ENCODE data around the gene EML6.

The EML6 gene

GRCh38 chr2:54760310-54760709 is 36.8 kb downstream of the EML6 start:
- DNase-seq, result no peak

- no peak for DNase-seq
These were observed 40.3 kb downstream of the EML6 start for GRCh38 chr2:54763636-54764291.

GRCh38 chr2:54767921-54768320 is 44.5 kb downstream of the EML6 start:
- DNase-seq, result no peak

DNA sequence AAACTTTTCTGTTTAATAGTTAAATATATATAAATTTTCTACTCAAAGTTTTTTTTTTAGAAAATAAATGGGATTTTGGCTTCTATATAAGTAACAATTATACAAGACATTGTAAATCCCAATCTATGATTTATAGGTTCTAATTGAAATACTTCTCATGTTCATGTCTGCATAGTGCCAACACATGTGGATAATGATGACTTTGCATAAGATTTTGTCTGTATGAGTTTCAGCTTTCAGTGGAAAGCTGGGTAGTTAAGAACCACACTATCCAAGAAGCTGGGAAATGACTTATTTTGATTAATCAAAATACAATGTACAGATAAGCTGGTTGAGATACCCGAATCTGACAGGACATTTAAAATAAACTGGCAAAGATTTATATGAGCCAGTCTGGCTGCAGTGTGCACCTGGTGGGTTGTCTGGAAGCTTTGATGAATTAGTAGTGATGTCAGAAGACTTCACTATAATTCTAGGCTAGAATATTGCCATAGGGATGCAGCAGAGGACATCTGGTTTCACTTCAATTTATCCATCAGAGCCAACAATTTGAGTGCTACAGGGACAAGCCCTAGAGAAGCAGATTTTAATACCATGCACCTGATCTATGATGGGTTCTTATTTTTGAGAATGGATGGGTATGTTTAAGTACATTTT is 45.4 kb downstream of the EML6 start:
- no peak for DNase-seq

DNA sequence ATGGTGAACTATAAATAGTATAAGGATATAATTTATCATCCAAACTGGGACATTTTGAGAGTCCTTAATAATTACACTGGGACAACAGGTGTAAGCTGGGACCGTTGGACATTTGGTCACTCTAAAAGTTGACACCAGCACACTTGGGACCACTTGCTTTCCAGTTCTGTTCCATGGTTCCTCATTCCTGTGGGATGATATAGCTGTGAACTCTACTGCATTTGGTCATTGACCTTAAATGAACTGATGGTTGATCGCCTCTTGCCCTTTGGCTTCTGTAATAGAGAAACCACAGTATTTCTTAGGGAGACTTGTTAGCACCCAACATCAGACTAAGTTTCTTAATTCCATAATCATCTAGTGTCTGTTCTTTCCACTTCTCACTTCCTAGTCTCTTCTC is 46.7 kb downstream of the EML6 start:
- DNase-seq, result no peak

DNA sequence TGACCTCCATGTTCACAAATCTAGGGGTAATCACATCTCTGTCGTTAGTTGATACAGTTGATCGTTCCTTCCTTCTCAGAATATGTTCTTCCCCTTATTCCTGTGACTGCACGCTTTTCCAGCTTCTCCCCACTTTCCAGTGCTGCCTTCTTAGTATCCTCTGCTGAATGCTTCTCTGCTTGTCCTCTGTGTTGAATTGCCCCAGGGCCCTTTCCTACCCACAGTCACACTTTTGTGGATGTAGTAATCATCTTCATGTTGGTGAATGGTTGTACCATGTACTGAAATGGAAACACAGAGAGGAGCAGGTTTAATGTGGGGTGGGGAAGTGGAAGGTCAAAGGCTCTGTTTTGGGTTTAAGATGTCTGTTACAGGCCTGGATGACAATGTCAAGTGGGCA is 47.2 kb downstream of the EML6 start:
- DNase-seq, result no peak

- DNase-seq, result no peak
These were observed 47.9 kb downstream of the EML6 start for GRCh38 chr2:54771166-54771885.

GRCh38 chr2:54772110-54772509 is 48.6 kb downstream of the EML6 start:
- no peak for DNase-seq

DNA sequence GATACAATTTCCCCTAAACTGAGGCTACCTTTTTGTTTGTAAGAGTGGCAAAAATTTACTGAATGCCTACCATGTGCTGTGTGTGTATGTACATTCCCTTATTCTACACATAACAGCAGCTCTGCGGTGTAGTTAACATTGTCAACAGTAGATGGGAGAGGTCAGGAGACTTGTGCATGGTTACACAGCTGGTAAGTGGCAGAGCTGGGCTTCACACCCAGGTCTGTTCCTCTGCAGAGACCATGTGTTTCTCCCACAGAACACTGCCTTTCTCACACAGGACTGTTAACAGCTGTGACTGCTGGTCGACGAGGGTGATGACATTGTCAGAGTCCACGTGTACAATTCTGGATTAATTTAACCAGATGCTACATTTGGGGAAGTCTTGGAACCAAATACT is 49.1 kb downstream of the EML6 start:
- no peak for DNase-seq

DNA sequence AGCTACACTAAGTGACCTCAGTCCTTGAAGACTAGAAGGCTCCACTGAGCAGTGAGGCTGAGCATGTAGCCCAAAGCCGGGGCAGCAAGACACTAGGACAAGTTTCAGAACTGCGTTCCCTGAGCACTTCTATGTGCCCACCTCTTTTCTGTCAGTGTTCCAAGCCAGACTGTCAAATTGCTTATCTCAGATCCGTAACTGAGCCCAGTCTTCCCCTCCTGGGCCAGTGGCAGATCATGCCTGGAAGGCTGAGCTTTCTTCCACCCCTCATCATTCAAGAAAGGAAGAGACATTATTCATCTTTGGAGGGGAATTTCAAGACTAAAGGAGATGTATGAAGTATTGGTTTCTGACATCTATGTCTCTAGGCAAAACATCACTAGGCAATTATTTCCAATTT is 49.8 kb downstream of the EML6 start:
- no peak for DNase-seq

- DNase-seq, result no peak
These were observed 50.4 kb downstream of the EML6 start for GRCh38 chr2:54773838-54774237.

DNA sequence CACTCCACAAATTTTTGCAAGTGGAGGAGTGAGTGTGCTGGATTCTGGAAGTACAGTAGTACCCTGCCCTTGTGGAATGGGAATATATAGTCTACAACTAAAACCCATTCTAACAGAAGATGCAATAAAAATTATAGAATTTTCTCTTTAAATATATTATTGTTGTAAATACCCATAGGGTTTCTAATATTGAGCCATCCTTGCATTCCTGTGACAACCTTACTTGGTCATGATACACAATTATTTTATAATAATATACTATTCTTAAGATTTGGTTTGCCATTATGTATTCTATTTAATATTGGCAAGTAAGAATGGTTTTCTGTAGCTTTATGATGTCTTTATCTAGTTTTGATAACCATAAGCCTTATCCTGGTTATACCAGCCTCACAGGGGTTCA is 52.2 kb downstream of the EML6 start:
- DNase-seq, result no peak

DNA sequence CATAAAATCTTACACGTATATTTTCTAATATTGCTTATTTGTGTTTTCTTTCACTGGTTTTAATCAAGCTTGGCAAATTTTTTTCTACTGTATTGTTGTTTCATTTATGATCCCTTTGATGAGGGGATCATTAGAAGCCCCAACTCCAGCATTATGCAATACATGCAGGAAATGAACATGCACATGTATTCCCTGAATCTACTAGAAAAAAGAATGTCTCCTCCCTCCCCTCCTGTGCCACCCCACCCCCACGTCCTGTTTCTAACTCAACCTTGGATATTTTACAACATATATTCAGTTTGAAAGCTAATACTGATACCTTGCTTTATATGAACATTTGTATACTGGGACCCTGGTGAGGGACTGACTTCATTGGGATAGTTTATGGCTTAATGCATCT is 53.0 kb downstream of the EML6 start:
- DNase-seq, result no peak

DNA sequence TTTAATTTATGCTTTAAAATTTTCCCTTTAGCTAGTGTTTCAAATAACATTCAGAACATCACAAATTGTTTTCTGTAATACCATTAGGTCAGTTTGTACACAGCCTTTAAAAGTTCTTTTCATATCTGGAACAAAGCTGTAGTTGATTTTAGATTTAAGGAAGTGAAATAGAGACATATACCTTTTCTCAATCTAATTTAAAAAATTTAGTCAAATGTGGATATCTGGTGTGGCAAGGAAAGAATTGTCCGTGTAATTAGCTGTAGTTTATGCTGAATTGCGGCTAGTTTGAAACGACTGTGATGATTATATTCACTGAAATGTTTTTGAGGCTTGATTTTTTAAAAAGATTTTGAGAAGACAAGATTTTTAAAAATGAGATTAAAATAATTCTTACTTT is 59.9 kb downstream of the EML6 start:
- no peak for DNase-seq

GRCh38 chr2:54787270-54787669 is 63.8 kb downstream of the EML6 start:
- no peak for DNase-seq

GRCh38 chr2:54787755-54788366 is 64.4 kb downstream of the EML6 start:
- DNase-seq, result no peak

- DNase-seq, result no peak
These were observed 66.4 kb downstream of the EML6 start for GRCh38 chr2:54789878-54790277.

- no peak for DNase-seq
These were observed 68.4 kb downstream of the EML6 start for GRCh38 chr2:54791831-54792230.

GRCh38 chr2:54797307-54797706 is 73.8 kb downstream of the EML6 start:
- DNase-seq, result no peak

DNA sequence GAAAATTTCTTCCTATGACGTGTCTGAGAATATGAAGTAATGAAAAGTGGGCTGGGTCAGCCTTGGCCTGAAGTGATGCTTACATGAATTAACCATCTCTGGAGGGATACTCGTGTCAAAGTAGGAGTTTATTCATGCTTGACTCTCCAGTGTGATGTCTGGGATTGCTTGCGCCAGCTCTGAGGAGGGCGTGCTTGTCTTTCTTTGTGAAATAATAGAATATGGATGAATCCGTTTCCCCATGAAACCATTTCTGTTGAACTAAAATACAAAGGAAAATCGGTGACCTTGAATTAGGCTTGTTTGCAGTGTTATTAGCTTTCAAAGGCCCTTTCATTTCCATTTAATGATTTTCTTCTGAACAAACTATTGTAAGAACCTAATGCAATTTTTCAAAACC is 77.9 kb downstream of the EML6 start:
- no peak for DNase-seq

- DNase-seq, result no peak
These were observed 80.6 kb downstream of the EML6 start for GRCh38 chr2:54803783-54804751.

DNA sequence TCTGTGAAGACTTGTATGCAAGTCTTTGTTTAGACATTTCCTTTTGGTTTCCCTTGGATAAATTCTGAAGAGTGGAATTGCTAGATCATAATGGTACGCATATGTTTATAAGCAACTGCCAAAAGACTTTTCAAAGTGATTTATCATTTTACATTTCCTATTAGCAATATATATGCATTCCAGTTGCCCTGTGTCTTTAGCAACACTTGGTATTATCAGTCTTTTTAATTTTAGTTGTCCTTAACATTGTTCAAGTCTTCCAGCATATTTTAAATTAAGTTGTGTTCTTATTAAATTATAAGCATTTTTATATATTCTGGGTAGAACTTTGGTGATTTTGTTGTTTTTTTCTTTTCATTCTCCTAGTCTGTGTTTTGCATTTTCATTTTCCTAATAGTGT is 81.8 kb downstream of the EML6 start:
- no peak for DNase-seq

- no peak for DNase-seq
These were observed 83.5 kb downstream of the EML6 start for GRCh38 chr2:54806975-54807374.
